Measurements from ENCODE around the gene USP31.
A peak's percentile ranks its signal among the peaks of the same experiment; 100 is the strongest.

DNA sequence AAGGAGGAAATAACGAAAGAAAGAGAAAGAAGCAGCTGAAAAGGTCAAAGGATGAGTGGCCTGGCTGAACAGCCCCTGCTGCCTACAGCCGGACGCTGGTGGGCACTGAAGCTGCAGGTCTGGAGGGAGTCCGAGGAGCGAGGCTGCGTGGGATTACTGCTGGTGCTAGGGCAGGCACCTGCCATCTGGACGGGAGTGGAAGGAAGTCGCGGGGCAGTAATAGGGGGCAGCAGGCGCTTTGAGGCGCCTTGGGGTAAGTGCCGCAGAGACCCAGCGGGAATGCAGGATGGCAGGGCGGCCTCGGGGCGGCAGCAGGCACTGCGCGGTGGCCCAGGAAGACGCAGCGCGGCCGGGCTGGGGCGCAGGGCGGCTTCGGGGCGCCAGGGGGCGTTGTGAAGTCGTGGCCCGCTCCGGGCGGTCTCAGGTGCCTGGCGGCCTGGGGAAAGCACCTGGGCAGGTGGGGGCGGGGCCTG is 33.0 kb upstream of the USP31 start:
- TF ChIP-seq, protein P1, sequence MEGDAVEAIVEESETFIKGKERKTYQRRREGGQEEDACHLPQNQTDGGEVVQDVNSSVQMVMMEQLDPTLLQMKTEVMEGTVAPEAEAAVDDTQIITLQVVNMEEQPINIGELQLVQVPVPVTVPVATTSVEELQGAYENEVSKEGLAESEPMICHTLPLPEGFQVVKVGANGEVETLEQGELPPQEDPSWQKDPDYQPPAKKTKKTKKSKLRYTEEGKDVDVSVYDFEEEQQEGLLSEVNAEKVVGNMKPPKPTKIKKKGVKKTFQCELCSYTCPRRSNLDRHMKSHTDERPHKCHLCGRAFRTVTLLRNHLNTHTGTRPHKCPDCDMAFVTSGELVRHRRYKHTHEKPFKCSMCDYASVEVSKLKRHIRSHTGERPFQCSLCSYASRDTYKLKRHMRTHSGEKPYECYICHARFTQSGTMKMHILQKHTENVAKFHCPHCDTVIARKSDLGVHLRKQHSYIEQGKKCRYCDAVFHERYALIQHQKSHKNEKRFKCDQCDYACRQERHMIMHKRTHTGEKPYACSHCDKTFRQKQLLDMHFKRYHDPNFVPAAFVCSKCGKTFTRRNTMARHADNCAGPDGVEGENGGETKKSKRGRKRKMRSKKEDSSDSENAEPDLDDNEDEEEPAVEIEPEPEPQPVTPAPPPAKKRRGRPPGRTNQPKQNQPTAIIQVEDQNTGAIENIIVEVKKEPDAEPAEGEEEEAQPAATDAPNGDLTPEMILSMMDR (IDR thresholded peaks at IDR 0.05), result peak; percentile 62 to 84 (median 69)
- no peak for TF ChIP-seq POLR2A (IDR thresholded peaks at IDR 0.05)
